ENCODE data around the gene HTR7. TPM values are rescaled to one million over a fixed set of nuclear protein-coding genes. Genes with fewer than 3 reads are reported as not detected.
A peak's percentile ranks its signal among the peaks of the same experiment; 100 is the strongest.

Gene HTR7
- polyA plus RNA-seq, 12 donors: 0.11 to 0.28 (median 0.22) TPM; not detected in 2

DNA sequence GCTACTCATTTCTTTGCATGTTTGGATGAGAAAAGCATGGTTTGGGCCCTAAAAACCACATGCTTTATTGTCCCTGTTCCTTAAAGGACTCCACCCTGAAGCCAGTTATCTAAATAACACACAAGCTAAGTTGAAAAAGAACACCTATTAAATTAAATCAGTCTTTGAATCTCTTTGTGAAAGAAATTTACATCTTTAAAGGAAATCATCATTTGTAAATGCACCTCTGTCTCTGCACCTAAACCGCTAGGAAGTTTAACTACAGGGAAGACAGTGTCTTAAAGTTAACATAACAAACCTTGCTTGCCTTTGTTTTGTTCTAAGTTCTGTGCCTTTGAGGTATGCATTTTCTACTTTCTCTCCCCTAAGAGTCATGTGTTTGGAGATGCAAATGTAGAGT is 52.6 kb downstream of the HTR7 start:
- no peak for DNase-seq

DNA sequence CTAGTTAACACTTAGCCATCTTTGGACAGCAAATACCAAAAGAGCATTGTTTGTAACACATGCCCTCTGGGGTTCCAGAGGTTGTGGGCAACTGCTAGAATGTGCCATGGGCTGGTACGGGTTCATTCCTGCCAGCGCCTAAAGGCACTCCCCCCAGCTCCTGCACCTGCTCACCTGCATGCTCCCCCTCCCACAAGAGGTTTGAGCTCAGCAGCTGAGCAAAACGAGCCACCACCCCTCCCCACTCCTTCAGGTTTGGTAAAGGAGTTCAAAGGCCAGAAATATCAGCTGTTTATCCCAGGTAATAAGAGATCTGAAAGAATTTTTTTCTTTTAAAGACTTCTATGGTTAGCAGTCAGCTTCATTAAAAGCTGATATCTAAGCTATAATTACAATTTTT is 53.5 kb downstream of the HTR7 start:
- DNase-seq: no peak

DNA sequence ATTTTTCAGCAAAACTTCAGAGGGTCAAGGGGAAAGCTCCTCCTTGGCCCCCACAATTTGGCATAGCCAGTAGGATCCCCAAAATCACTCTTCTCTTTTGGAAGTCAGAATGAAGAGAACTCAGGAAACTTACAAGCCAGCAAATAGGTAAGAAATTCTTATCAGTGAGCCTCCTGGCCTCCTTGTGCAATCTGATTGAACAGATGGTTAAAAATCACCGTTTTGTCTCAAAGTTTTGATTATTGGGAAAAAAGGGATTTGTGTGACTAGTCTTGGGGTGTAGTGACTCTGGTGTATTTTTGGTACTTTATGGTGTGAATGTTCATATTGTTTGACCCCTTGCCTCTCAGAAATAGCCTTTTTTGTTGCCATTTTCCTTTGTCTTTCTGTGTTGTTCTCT is 56.2 kb downstream of the HTR7 start:
- DNase-seq: no peak

DNA sequence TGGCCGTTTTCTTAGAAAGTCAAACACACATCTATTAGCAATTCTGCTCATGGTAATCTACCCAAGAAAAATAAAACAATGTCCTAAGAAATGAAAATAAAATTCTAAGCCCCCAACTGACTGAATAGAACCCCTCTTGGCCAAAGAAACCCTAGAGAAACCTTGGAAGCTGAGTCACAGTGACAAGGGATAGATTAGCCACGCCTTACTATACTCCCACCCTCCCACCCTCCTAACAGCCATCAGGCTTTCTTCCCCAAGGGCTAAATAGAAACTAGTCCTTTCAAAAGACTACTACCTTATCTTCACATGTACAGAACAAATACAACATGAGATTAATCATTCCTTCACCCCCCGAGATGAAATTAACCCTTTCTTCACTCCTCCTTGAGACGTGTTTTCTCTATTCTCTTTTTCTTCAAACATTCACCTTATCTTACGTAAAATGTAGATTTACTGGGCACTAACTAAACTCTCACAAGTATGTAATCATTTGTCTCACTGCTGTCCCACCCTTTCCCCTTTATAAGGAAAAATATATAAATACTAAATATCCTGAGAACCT is 57.5 kb downstream of the HTR7 start:
- DNase-seq: no peak

DNA sequence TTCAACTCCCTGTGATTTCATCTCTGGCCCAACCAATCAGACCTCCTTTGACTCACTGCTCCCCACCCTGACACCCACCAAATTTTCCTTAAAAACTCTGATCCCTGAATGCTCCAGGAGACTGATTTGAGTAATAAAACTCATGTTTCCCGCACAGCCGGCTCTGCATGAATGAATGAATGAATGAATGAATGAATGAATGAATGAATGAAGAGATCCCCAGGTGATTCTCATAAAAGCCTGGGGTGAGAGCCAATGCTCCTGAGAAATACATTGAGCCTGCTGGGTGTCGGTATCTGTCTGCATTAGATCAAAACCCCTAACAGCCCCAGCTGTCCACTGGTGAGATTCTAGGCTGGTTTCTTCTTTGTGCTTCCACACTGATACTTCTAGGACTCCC is 58.7 kb downstream of the HTR7 start:
- DNase-seq: no peak

DNA sequence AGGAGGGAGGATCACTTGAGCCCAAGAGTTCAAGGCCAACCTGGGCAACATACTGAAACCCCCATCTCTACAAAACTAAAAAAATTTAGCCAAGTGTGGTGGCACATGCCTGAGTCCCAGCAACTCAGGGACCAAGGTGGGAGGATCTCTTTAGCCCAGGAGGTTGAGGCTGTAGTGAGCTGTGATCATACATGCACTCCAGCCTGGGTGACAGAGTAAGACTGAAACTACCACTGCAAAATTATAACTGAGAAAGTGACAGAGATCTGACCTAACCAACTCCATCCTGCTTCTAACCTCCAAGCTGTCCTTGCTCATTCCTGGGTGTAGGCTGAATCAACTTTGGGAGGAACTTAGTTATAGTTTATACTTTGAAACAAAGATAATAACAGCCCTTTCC is 59.4 kb downstream of the HTR7 start:
- no peak for DNase-seq

DNA sequence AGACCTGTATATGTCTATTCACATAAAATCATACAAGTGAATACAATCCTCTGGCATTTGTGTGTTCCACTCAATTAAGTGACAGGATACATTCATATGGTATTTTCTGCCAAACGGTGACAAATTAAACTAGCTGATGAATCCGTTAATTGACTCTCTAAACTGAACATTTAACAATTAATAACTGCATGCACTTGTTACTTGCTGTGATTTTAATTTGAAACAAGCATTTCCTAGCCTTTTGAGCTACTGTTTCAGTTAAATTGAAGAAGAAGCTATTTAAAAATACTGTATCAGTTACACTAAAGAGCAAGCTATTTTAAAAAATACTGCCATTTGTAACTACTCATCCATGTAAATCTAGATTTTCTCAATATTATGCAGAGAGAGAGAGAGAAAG is 67.4 kb downstream of the HTR7 start:
- DNase-seq: no peak

DNA sequence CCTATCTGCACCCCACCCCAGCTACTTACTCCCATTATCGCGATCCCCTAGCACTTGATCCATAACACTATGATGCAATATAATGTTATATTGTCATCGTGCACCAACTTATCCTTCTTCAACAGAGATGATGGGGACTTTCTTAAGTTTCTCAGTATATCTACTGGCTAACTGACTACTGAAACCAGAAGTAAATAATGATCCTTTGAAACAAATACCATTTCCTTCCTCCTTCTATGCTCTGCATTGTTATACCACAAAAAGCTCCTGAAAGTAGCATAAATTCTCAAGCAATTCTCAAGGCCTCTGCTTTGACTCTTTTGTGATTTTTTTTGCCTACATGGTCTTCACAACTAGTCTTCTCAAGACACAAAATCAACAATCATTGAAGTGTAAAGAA is 68.9 kb downstream of the HTR7 start:
- no peak for DNase-seq

DNA sequence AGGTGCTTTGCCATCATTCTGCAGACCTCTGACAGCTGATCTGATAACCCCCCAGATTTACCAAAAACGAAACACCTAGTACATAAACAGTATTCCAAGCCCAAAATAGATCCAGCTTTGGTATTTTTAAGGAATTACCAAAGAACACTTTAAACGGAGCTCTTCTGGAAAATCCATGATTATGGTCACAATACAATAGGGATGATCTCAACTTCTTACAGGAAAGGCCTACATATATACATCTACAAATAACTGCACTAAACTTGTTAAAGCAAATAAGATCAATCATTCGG is 69.7 kb downstream of the HTR7 start:
- no peak for DNase-seq

DNA sequence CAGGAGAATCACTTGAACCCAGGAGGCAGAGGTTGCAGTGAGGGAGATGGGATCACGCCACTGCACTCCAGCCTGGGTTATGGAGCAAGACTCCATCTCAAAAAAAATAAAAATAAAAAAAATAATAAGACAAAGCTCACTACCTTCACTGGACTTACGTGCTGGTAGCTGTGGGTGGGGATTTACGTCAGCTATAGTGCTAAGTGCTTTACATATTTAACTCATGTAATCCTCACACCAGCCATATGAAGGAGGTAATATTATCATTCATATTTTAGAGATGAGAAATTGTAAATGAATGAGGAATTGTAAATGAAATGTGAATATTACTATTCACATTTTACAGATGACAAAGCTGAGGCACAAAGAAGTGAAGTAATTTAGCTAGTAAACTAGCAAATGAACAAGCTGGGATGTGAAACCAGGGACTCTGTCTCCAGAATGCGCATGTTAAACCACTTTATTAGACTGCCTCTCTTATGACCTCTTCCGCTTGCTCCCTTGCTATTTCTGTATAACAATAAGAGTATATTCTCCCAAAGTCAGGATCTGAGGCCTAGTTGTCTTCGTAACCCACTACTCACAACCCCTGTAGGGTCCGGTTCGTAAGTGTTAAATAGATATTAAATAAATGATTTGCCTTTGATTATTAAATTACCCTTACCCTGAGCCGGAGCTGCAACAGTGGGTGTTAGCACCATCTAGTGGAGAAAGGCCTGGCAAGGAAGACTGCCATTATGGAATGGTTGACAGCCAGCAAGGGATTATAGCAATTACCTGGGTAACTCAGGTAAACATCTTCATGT is 70.2 kb downstream of the HTR7 start:
- peak; percentile 23 for DNase-seq

DNA sequence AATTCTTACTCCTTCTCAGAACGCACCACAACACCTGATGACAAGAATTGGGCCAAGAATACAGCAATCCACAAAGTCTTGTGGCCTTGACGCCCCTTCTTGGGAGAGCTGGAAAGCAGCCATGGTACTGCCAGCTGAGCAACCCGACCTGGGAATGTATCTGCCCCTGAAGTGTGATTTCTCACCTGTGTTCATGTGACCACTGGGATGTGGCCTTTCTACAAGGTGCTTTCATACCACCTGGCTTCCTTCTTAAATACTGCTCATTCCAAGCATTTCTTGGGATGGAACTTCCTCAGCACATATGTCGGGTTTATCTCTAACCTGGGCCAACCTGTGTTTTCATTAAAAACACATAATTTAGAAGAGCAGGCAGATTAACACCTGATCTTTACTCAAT is 72.1 kb downstream of the HTR7 start:
- DNase-seq: no peak

DNA sequence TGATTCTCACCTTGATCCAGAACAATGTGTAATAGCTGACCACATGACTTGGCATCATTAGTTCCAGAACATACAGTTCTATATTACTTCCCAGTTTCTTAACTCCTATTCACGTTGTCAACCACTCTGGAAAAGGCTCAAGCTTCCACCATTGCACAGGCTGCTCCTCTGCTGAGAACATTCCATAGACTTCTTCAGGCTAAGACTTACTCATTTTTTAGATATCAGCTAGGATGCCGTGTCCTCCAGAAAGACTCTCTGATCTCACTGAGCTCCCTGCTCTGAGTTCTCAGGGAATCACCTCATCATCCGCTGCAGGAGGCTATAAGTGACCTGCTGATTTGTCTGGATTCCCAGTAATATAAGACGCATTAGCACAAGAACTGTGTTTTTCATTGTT is 73.1 kb downstream of the HTR7 start:
- DNase-seq: no peak

DNA sequence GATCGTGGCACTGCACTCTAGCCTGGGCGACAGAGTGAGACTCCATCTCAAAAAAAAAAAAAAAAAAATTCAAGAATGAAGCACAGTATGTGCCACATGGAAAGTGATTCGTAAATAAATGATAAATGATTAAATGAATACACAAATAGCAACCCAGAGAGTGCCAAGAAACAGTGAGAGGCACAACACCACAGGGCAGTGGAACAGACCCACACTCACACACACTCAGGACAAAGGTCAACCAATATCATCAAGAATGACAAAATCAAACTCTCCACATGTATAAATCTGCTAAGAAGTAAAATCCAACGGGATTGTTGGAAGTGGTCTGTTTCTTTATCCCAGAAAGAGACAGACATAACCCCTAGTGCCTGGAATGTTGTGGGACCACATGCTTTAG is 77.4 kb downstream of the HTR7 start:
- no peak for DNase-seq

DNA sequence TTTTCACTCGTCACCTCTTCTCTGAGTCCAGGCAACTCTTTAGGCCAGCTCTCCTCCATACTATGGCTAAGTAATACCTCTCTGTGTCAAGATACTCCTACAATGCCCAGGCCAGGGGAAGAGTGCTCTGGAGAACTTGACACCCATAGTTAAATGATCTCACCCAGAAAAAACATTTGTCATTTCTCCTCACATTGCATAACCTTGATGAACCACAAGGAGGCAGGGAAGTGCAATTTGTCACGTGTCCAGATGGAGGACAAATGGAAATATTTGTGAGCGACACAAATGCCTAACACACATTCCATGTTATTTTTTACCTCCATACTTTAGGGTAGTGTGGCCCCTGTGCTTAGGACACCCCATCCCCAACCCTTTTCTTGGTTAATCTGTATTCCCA is 78.3 kb downstream of the HTR7 start:
- no peak for DNase-seq

DNA sequence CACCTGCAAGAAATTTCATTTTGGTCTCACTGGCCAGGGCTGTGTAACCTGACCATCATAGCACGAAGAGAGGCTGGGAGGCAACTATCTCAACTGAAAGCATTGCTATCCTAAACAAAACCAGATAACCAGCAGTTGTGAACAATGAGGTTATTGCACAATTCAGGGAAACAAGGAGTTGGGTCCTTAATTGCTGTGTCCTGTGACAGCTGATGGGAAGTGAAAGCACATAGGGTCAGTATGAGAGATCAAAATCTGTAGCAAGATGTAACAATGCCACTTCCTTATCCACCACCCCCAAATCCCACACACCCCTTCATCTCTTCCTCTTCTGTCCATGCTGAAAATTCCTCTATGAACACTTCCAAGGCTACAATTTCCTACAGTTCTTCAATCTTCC is 80.2 kb downstream of the HTR7 start:
- DNase-seq: no peak

DNA sequence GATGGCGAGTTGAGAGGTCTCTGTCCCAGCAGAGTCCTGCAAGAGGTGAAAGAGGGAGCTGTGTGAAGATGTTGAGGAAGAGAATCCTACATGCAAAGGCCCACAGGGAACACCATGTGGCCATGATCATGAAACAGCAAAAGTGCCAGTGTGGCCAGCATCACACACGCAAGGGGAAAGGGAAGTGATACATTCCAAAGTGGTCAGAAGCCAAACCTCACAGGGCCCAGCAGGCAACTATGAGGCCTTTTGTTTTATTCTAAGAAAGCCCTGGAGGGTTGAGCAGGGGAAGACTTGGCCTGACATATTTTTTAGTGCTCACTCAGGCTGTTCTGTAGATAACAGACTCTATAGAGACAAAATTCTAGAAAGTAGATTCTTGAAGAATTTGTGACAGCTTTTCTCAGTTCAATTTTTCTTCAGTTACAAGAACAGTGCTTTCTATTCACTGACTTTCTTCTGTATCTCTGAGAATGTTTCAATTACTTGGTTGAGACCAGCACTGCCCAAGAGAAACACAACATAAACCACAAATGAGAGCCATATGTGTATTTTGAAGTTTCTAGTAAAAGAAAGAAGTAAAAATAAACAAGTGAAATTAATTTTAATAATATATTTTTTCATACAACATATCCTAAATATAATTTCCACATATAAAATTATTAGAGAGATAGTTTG is 82.3 kb downstream of the HTR7 start:
- no peak for DNase-seq

DNA sequence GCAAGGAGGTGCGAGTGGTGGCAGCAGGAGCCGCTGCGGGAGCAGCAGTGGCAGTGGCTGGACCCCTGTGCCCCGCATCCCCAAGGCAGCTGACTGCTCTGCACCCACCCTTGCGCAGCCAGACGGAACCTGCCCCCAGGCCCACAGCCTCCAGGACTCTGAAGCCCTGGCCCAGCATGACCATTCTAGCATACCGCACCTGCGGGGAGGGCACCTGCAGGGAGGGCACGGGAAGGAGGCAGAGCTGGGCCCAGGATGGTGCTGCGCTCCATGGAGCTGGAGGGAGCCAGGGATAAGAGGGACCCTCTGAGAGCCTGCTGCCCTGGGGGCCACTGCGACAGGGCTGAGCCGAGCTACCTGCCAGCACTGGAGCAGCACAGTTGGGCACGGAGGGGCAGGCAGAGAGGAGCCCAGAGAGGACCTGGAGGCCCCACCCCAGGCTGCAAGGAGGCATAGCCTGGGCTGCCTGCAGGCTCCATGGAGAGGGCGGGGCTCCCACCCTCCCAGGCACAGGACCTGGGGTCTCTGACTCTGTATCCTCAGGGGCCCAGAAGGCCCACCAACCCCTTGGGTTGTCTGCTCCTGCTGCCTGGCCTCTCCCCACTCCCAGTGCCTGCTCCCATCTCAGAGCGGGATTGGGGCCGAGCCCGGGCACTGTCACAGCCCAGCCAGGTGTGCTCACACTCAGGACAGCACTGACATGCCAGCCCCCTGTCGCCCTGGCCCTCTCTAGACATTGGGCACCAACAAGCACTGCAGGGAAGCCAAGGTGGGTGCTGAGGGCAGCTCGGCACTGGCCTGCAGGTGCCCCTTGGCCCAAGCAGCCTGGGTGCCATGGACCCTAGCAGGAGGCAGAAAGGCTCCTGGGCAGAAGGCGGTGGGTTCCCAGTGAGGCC is 87.6 kb downstream of the HTR7 start:
- no peak for DNase-seq

DNA sequence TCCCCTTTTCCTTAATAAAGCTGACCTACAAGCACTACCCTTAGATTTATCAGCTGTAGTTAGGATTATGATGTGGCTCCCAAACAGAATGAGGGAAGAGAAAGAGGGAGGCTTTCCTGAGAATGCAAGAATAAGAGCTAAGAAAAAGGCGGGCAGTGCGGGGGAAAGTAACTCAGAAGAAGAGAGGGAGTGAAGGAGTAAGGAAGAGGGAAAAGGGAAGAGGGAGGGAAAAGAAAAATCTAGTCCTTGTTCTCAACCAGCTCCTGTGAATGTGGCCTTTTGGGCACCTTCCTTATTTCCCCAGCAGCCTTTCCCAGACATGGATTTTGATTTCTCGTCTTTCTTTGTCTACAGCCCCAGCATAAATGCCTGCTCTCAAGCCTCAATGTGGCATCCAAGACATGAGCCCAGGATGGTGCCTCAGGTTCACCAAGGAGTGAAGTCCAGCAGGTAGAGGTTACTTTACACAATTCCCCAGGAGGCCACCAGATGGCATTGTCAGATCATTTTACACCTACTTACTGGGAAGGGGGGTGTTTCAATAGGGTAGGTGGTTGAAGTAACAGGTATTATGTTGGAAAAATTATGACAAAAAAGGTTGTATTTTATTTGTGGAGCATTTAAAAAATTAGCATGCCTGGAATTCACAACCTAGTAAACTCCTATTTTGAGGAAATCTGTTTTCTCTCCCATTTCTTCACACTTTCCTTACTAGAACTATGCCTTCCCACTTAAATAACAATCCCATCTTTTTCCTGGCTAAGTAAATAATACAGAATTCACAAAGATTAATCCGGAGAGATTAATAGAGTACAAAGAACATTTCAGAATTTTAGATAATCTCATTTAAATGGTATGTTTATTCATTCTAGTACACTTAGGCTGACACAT is 106.5 kb downstream of the HTR7 start:
- no peak for DNase-seq

DNA sequence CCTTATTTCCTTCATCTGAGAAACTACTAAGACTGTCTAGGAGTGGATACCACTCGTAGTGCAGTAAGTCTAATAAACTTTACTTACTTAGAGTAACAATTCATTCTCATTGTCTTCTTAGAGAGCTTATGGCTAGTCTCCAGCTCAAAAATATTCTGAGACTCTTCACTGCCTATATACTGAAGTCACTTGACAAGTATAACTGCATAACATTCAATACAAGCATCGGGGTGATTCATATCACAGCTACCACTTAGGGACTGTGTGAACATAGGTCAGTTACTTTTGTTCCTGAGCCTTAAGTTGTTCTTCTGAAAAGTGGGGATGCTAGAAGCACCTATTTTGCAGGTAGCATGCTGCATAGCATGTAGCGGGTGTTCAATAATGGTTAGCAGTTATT is 111.0 kb downstream of the HTR7 start:
- DNase-seq: no peak

DNA sequence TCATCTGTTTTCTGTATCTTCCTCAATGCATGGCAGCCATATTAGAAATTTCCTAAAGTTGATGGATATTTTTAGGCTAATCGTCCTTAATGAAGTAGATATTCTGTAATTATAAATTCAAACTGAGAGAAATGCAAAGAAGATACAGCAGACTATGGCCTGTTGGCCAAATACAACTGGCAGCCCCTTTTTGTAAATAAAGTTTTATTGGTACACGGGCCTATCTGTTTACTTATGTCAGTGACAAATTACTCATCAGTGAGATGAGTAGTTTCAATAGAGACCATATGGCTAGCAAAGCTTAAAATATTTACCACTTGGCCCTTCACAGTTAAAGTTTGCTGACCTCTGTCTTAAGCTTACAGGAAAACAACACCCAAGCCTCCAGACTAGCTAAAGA is 112.3 kb downstream of the HTR7 start:
- DNase-seq: no peak

DNA sequence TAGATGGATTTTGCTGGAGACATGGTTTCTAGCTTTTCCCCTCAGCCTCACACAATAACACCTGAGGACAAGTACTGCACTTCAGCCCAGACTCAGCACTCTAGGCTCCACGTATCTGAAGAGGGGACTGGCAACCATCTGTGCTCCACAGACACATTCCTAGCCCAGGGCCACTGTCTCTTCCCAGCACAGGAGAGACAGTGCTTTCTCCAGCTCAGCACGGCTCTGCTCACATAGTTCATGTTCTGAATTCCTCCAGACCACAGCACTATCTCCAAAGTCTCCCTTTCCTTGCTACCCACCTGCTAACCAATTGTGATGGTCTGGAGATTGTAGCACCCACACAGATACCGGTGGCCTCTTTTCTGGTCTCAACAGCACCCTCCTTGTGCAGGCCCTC is 114.5 kb downstream of the HTR7 start:
- DNase-seq: no peak
